ENCODE measurements around the gene OSBP. TPM values are rescaled to one million over a fixed set of nuclear protein-coding genes. Genes with fewer than 3 reads are reported as not detected.

Gene OSBP
- total RNA-seq, 4 donors from 2014 or later: 19.4 to 28.8 (median 23.3) TPM

DNA sequence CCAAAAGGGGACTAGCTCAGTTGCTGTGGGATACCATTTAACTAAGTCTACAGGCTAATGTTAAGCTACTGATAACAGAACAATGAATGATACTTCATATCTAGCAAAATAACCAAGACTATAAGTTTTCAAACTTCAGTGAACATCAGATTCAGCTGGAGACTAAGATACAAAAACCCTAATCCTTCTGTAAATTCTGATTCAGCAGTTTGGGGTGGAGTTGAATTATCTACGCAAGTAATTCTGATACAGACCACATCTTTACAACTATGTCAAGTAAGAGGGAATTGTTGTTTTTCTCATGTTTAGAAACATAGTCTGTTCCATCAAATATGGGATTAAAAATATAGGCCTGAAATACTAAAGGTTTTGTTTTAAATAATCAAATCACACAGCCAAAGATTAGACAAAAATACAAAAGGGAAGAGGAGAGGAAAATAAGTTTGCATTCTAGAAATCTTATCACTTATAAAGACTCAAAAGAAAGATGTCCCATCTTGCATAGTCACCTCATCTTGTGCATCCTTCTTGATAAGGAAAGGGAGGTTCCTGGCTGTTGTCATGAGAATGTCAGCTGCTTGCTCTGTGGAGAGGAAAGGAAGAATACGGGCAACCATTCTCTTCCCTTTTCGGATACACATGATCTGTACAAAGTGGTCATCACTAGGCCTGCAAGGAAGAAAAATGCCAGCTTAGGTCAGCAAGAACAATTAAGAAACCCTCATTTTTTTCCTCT, 31.8 kb upstream of the OSBP start:
- 79 to 85% methylated on average over 3 of the region's 3 CpGs for WGBS, 2 donors
- Histone ChIP-seq H3K4me1 (no peaks in the 10 kb centered on the region), H3K4me3 (no peak overlapping the region), H3K36me3 (peaks cover 7 to 97% (median 54%) of the 10 kb centered on the region in 3 donors), H3K27ac (no peak overlapping the region), H3K9me3 (no peaks in the 10 kb centered on the region), H3K27me3 (no peaks in the 10 kb centered on the region)
- TF ChIP-seq, protein P1, sequence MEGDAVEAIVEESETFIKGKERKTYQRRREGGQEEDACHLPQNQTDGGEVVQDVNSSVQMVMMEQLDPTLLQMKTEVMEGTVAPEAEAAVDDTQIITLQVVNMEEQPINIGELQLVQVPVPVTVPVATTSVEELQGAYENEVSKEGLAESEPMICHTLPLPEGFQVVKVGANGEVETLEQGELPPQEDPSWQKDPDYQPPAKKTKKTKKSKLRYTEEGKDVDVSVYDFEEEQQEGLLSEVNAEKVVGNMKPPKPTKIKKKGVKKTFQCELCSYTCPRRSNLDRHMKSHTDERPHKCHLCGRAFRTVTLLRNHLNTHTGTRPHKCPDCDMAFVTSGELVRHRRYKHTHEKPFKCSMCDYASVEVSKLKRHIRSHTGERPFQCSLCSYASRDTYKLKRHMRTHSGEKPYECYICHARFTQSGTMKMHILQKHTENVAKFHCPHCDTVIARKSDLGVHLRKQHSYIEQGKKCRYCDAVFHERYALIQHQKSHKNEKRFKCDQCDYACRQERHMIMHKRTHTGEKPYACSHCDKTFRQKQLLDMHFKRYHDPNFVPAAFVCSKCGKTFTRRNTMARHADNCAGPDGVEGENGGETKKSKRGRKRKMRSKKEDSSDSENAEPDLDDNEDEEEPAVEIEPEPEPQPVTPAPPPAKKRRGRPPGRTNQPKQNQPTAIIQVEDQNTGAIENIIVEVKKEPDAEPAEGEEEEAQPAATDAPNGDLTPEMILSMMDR (IDR thresholded peaks at IDR 0.05): no peak
- no peak for TF ChIP-seq POLR2A (IDR thresholded peaks at IDR 0.05)
- no peak for DNase-seq
- intact Hi-C loops (cut with DNase I): no loop called here

DNA sequence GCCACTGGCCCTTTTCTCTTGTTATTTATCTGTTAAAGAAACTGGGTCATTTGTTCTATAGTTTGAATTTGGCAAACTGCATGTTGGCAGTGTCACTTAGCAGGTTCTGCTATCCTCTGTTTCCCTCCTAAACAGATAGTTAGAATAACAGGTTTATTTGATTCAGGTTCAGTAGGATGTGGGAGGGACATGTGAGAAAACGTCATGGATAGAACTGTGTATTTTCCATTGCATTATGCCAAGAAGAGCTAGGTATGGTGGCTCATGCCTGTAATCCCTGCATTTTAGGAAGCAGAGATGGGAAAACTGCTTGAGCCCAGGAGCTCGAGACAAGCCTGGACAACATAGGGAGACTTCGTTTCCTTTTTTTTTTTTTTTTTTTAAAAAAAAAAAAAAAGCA, 29.0 kb upstream of the OSBP start:
- Histone ChIP-seq H3K4me1 (no peaks in the 10 kb centered on the region), H3K4me3 (no peak overlapping the region), H3K27ac (no peak overlapping the region), H3K9me3 (no peaks in the 10 kb centered on the region), H3K27me3 (no peaks in the 10 kb centered on the region), H3K36me3 (peaks cover 5 to 97% (median 41%) of the 10 kb centered on the region in 3 donors)
- WGBS, 2 donors: 65 to 72% methylated on average over 3 of the region's 3 CpGs
- TF ChIP-seq POLR2A (IDR thresholded peaks at IDR 0.05): no peak
- TF ChIP-seq, protein P1 (IDR thresholded peaks at IDR 0.05): no peak
- intact Hi-C loops (cut with DNase I): no loop called here
- DNase-seq: no peak

GRCh38 chr11:59643390-59643789, 27.8 kb upstream of the OSBP start:
- intact Hi-C loops (cut with DNase I): no loop called here
- Histone ChIP-seq H3K27ac (no peak overlapping the region), H3K36me3 (peaks cover 5 to 97% (median 44%) of the 10 kb centered on the region in 3 donors), H3K9me3 (no peaks in the 10 kb centered on the region), H3K4me1 (no peaks in the 10 kb centered on the region), H3K27me3 (no peaks in the 10 kb centered on the region), H3K4me3 (no peak overlapping the region)
- DNase-seq: no peak
- TF ChIP-seq, protein P1 (IDR thresholded peaks at IDR 0.05): no peak
- WGBS, 2 donors: 92 to 100% methylated on average over 3 of the region's 3 CpGs

GRCh38 chr11:59641156-59641555, 25.6 kb upstream of the OSBP start:
- 81% methylated on average over 3 of the region's 3 CpGs for WGBS, 2 donors
- Histone ChIP-seq H3K27ac (no peak overlapping the region), H3K9me3 (no peaks in the 10 kb centered on the region), H3K27me3 (no peaks in the 10 kb centered on the region), H3K4me3 (no peak overlapping the region), H3K4me1 (no peaks in the 10 kb centered on the region), H3K36me3 (peaks cover 13 to 97% (median 40%) of the 10 kb centered on the region in 3 donors)
- TF ChIP-seq, protein P1 (IDR thresholded peaks at IDR 0.05): no peak
- no peak for TF ChIP-seq POLR2A (IDR thresholded peaks at IDR 0.05)
- intact Hi-C loops (cut with DNase I): no loop called here
- no peak for DNase-seq

DNA sequence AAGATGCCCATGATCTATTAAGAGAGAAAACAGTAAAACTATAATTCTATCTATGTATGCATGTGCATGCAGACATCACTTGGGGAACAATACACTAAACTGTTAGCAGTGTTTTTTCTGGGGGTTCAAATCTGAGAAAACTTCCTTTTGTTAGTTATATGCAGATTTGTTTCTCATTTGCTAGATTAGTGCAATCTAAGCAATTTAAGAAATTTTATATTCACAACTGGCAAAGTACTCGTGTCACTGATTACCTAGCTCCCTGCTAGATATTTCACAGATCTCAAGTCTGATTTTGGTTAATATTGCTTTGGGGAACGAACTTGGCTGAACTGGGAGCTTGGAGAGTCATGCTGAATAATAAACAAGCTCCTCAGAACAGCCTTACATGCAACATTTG, 14.9 kb upstream of the OSBP start:
- intact Hi-C loops (cut with DNase I): no loop called here
- TF ChIP-seq, protein P1 (IDR thresholded peaks at IDR 0.05): no peak
- no peak for TF ChIP-seq POLR2A (IDR thresholded peaks at IDR 0.05)
- Histone ChIP-seq H3K9me3 (no peaks in the 10 kb centered on the region), H3K27me3 (no peaks in the 10 kb centered on the region), H3K4me3 (no peak overlapping the region), H3K27ac (no peak overlapping the region), H3K36me3 (peaks cover 0 to 33% (median 0%) of the 10 kb centered on the region in 3 donors), H3K4me1 (no peaks in the 10 kb centered on the region)
- DNase-seq: no peak
- 87 to 95% methylated on average over 2 of the region's 2 CpGs for WGBS, 2 donors

Measured in esophagus squamous epithelium (tissue), 5 donors.